WI38 (cell line): Measurements from ENCODE around the gene ZDHHC7.

Experiments
- H3K4me3 ChIP-seq: 2 replicates; pipeline ENCODE4 v1.5.1; 2011; ENCODE audit warnings: low read depth, mild to moderate bottlenecking, control low read depth, low read length
- CTCF ChIP-seq: IDR thresholded peaks from 2 replicates; pipeline ENCODE4 v1.5.1; 2012; ENCODE audit warnings: low read depth, mild to moderate bottlenecking, control low read depth, low read length

The ZDHHC7 gene

GRCh38 chr16:85015481-85016187, 4.3 kb upstream of the ZDHHC7 start:
- H3K4me3 ChIP-seq = no peak overlapping the region
- TF ChIP-seq CTCF = no peak

- no peak overlapping the region for H3K4me3 ChIP-seq
- no peak for TF ChIP-seq CTCF
Measured at GRCh38 chr16:85014311-85014710, 3.0 kb upstream of the ZDHHC7 start.

GRCh38 chr16:85011846-85012284, 530 bp upstream of the ZDHHC7 start:
- no peak for TF ChIP-seq CTCF
- peak overlapping the region; percentile 99 for H3K4me3 ChIP-seq

GRCh38 chr16:85010446-85010930, 847 bp downstream of the ZDHHC7 start:
- peak overlapping the region; percentile 99 for H3K4me3 ChIP-seq
- no peak for TF ChIP-seq CTCF

GRCh38 chr16:85008271-85008670, 3.1 kb downstream of the ZDHHC7 start:
- H3K4me3 ChIP-seq = no peak overlapping the region
- no peak for TF ChIP-seq CTCF

GRCh38 chr16:85007496-85008214, 3.7 kb downstream of the ZDHHC7 start:
- no peak for TF ChIP-seq CTCF
- no peak overlapping the region for H3K4me3 ChIP-seq

- no peak for TF ChIP-seq CTCF
- H3K4me3 ChIP-seq = no peak overlapping the region
Measured at GRCh38 chr16:85006639-85007038, 4.7 kb downstream of the ZDHHC7 start.
